Right ventricle myocardium superior (tissue), 1 donor: ENCODE measurements around the gene ELFN1. TPM values are rescaled to one million over a fixed set of nuclear protein-coding genes. Genes with fewer than 3 reads are reported as not detected.

Experiments
- ATAC-seq: fragments of 200-7000 bp; cut with Tn5 transposase; one replicate; pipeline ENCODE4 v1.9.1; 2020; ENCODE audit warnings: mild to moderate bottlenecking; ENCODE audit not compliant: poor library complexity
- DNase-seq: peaks from one replicate; pipeline ENCODE4 v3.0.0-alpha.2; 2020
- intact Hi-C: fragments of 100-400 bp; cut with DNase I; formaldehyde crosslinking; loops from one replicate; pipeline ENCODE4 v1.11.2; 2022
- total RNA-seq: library from RNA; stranded (reverse); fragmentation: NEBNext Ultra II Directional; extraction: Animal tissue kit (Norgen Biotek cat#: 25700); gene quantifications from one replicate; pipeline ENCODE4 v1.2.1, GENCODE V29; 2021
- donor health status: DM: no; HTN: yes; CAD: no; lungs with severe emphysema.

Gene ELFN1
- total RNA-seq, 1 donor from 2014 or later: 10.8 TPM

- ATAC-seq (peak; percentile 14), DNase-seq (peak; percentile 85)
- intact Hi-C loops: no loop called here
These were observed 72.7 kb downstream of the ELFN1 start for GRCh38 chr7:1742555-1743303.

GRCh38 chr7:1743481-1744230, 73.6 kb downstream of the ELFN1 start:
- intact Hi-C loops: no loop called here
- ATAC-seq (no peak), DNase-seq (peak; percentile 29)

- ATAC-seq (no peak), DNase-seq (no peak)
- intact Hi-C loops: no loop called here
These were observed 74.4 kb downstream of the ELFN1 start for GRCh38 chr7:1744296-1745017.

- ATAC-seq (no peak), DNase-seq (no peak)
- intact Hi-C loops: no loop called here
These were observed 75.0 kb downstream of the ELFN1 start for GRCh38 chr7:1745018-1745532.

GRCh38 chr7:1745576-1746490, 75.8 kb downstream of the ELFN1 start:
- intact Hi-C loops: no loop called here
- DNase-seq (no peak), ATAC-seq (no peak)

- peak; percentile 24 for DNase-seq
- ATAC-seq: no peak
- intact Hi-C loops: no loop called here
These were observed 76.5 kb downstream of the ELFN1 start for GRCh38 chr7:1746491-1746975.

- ATAC-seq: no peak
- DNase-seq: peak; percentile 21
- intact Hi-C loops: no loop called here
These were observed 77.1 kb downstream of the ELFN1 start for GRCh38 chr7:1747004-1747801.

GRCh38 chr7:1748076-1748838, 78.2 kb downstream of the ELFN1 start:
- DNase-seq (no peak), ATAC-seq (no peak)
- intact Hi-C loops: no loop called here

GRCh38 chr7:1748839-1749173, 78.7 kb downstream of the ELFN1 start:
- no peak for DNase-seq
- intact Hi-C loops: no loop called here
- ATAC-seq: no peak

- intact Hi-C loops: no loop called here
- ATAC-seq (peak; percentile 6), DNase-seq (no peak)
These were observed 79.3 kb downstream of the ELFN1 start for GRCh38 chr7:1749351-1749863.

GRCh38 chr7:1749864-1750466, 79.9 kb downstream of the ELFN1 start:
- DNase-seq (peak; percentile 70), ATAC-seq (peak; percentile 77)
- intact Hi-C loops: no loop called here

GRCh38 chr7:1750541-1751021, 80.5 kb downstream of the ELFN1 start:
- DNase-seq (no peak), ATAC-seq (peak; percentile 25)
- intact Hi-C loops: no loop called here

- DNase-seq (no peak), ATAC-seq (no peak)
- intact Hi-C loops: no loop called here
These were observed 82.0 kb downstream of the ELFN1 start for GRCh38 chr7:1752111-1752510.

- ATAC-seq (no peak), DNase-seq (no peak)
- intact Hi-C loops: no loop called here
These were observed 82.9 kb downstream of the ELFN1 start for GRCh38 chr7:1752771-1753563.

GRCh38 chr7:1753564-1753867, 83.4 kb downstream of the ELFN1 start:
- intact Hi-C loops: no loop called here
- DNase-seq: no peak
- ATAC-seq: no peak
